ENCODE measurements around the gene ICAM4.

- TF ChIP-seq CTCF (IDR thresholded peaks at IDR 0.05; ENCODE audit: low read depth, low read length, poor library complexity, severe bottlenecking) = no peak
- TF ChIP-seq EZH2phosphoT487 (IDR thresholded peaks at IDR 0.05; ENCODE audit: borderline replicate concordance, low read length) = no peak
Measured at GRCh38 chr19:10246511-10246910, 40.2 kb upstream of the ICAM4 start.

Measured in DOHH2 (cell line).